ENCODE measurements around the gene FEM1A.

DNA sequence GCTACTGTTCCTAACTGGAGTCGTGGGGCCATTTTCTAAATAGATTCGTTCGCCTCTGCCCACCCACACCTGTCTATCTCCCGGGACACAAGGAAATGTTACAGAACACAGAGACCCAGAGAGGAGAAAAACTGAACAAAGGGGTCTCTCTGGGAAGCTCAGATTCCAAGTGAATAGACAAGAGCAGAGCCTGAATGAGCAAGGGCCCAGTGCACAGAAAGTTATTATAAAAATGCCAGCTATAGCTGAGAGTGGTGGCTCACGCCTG, 27.2 kb upstream of the FEM1A start:
- TF ChIP-seq CREB1 (IDR thresholded peaks at IDR 0.05; ENCODE audit: low read depth) (no peak), RAD21 (IDR thresholded peaks at IDR 0.05; ENCODE audit: low read depth) (no peak)
